HepG2 (cell line): ENCODE measurements around the gene ZCCHC24. TPM values are rescaled to one million over a fixed set of nuclear protein-coding genes. Genes with fewer than 3 reads are reported as not detected.

Experiments
- BORCS8-MEF2B ChIP-seq: sonication (generic); formaldehyde crosslinking; IDR thresholded peaks from 2 replicates; pipeline ENCODE4 v1.8.0; 2022; ENCODE audit warnings: mild to moderate bottlenecking, missing genetic modification reagents
- CEBPB ChIP-seq: IDR thresholded peaks from 2 replicates; pipeline ENCODE4 v1.6.1; 2011; ENCODE audit warnings: low read depth, low read length, improper control_type of control experiment, borderline replicate concordance
- EHMT2 ChIP-seq: fragments of 200-600 bp; sonication (generic); IDR thresholded peaks from 2 replicates; pipeline ENCODE4 v1.7.0; 2017; ENCODE audit warnings: antibody characterized with exemption, low read depth, low read length, borderline replicate concordance
- GTF3A ChIP-seq: sonication (generic); formaldehyde crosslinking; conservative IDR thresholded peaks from 2 replicates; pipeline ENCODE4 v1.4.0; 2020; ENCODE audit warnings: mild to moderate bottlenecking, missing genetic modification reagents
- KDM2A ChIP-seq: sonication (generic); formaldehyde crosslinking; IDR thresholded peaks from 2 replicates; pipeline ENCODE4 v1.4.0; 2020; ENCODE audit warnings: low read depth, missing genetic modification reagents, borderline replicate concordance
- KDM5B ChIP-seq: sonication (generic); formaldehyde crosslinking; IDR thresholded peaks from 2 replicates; pipeline ENCODE4 v1.4.0; 2020; ENCODE audit warnings: missing genetic modification reagents, mild to moderate bottlenecking, borderline replicate concordance
- MAX ChIP-seq: IDR thresholded peaks from 2 replicates; pipeline ENCODE4 v1.6.1; 2012; ENCODE audit warnings: inconsistent platforms
- NR2F2 ChIP-seq: IDR thresholded peaks from 2 replicates; pipeline ENCODE4 v1.6.1; 2012; ENCODE audit warnings: low read depth, inconsistent platforms, borderline replicate concordance
- PATZ1 ChIP-seq: sonication (generic); formaldehyde crosslinking; IDR thresholded peaks from 2 replicates; pipeline ENCODE4 v1.4.0; 2020; ENCODE audit warnings: missing genetic modification reagents
- PLRG1 ChIP-seq: fragments of 450-650 bp; conservative IDR thresholded peaks from 2 replicates; pipeline ENCODE4 v1.6.1; 2016
- POGZ ChIP-seq: sonication (generic); formaldehyde crosslinking; IDR thresholded peaks from 2 replicates; pipeline ENCODE4 v1.4.0; 2020; ENCODE audit warnings: mild to moderate bottlenecking, missing genetic modification reagents
- RAD21 ChIP-seq: fragments of 450-650 bp; formaldehyde crosslinking; IDR thresholded peaks from 2 replicates; pipeline ENCODE4 v1.5.0; 2020; ENCODE audit warnings: mild to moderate bottlenecking
- RFX3 ChIP-seq: IDR thresholded peaks from 2 replicates; pipeline ENCODE4 v1.6.1; 2016; ENCODE audit warnings: missing biosample characterization, missing genetic modification reagents
- TAF15 ChIP-seq: fragments of 200-400 bp; formaldehyde crosslinking; IDR thresholded peaks from one replicate; pipeline ENCODE4 v1.6.1; 2018; ENCODE audit warnings: mild to moderate bottlenecking, low read depth, low read length; ENCODE audit not compliant: poor library complexity, severe bottlenecking
- TFAP4 ChIP-seq: sonication (generic); IDR thresholded peaks from 2 replicates; pipeline ENCODE4 v1.6.1; 2016; ENCODE audit warnings: low read depth, borderline replicate concordance
- YEATS4 ChIP-seq: sonication (generic); formaldehyde crosslinking; IDR thresholded peaks from 2 replicates; pipeline ENCODE4 v1.4.0; 2020; ENCODE audit warnings: missing genetic modification reagents, borderline replicate concordance
- ZNF160 ChIP-seq: sonication (generic); formaldehyde crosslinking; IDR thresholded peaks from 2 replicates; pipeline ENCODE4 v1.8.0; 2022; ENCODE audit warnings: mild to moderate bottlenecking, inconsistent platforms, missing genetic modification reagents
- ZNF205 ChIP-seq: IDR thresholded peaks from 2 replicates; pipeline ENCODE4 v1.6.1; 2018; ENCODE audit warnings: missing biosample characterization, missing genetic modification reagents
- ZNF446 ChIP-seq: sonication (generic); formaldehyde crosslinking; IDR thresholded peaks from 2 replicates; pipeline ENCODE4 v1.5.0; 2020; ENCODE audit warnings: mild to moderate bottlenecking, missing genetic modification reagents
- ZNF691 ChIP-seq: sonication (generic); formaldehyde crosslinking; IDR thresholded peaks from 2 replicates; pipeline ENCODE4 v1.4.0; 2020; ENCODE audit warnings: missing genetic modification reagents, low read depth, mild to moderate bottlenecking, borderline replicate concordance
- ZNF709 ChIP-seq: sonication (generic); formaldehyde crosslinking; IDR thresholded peaks from 2 replicates; pipeline ENCODE4 v1.5.0; 2020; ENCODE audit warnings: mild to moderate bottlenecking, missing genetic modification reagents
- ZNF788 ChIP-seq: sonication (generic); formaldehyde crosslinking; IDR thresholded peaks from 2 replicates; pipeline ENCODE4 v1.5.0; 2020; ENCODE audit warnings: mild to moderate bottlenecking, missing genetic modification reagents, borderline replicate concordance
- ZNF839 ChIP-seq: sonication (generic); formaldehyde crosslinking; IDR thresholded peaks from 2 replicates; pipeline ENCODE4 v1.4.0; 2020; ENCODE audit warnings: missing genetic modification reagents, mild to moderate bottlenecking, borderline replicate concordance
- polyA plus RNA-seq, 8 experiments: library from polyadenylated mRNA; depleted of rRNA in 3 of 8; stranded (reverse) in 7 of 8; unstranded in 1 of 8; fragments of >200 nt; fragmentation: Illumina TruSeq in 4 of 8; extraction: Trizol in 4 of 8; gene quantifications; 2 replicates each; pipeline versions ENCODE4 v1.2.1 to v1.2.3, GENCODE V29; 2011 to 2016; ENCODE audit warnings: low read depth in 4 of 8, missing spikeins in 1 of 8, mixed read lengths in 1 of 8; ENCODE audit not compliant: insufficient read depth in 1 of 8
- total RNA-seq, 5 experiments: library from RNA; depleted of rRNA; stranded (reverse); fragments of >200 nt; fragmentation: Illumina TruSeq; extraction: Trizol; gene quantifications; 2 replicates each; pipeline ENCODE4 v1.2.3, GENCODE V29; 2016; ENCODE audit warnings: low read depth in 1 of 5

ZCCHC24 gene
- total and polyA plus RNA-seq, 2 of the 13 experiments (the other 11 are each of a cell fraction or from before 2014, with no cell fraction given) = 3.1 to 7.9 TPM

GRCh38 chr10:79400146-79401004 lies 45.0 kb downstream of the ZCCHC24 start (continued):
- TF ChIP-seq KDM5B = 0 out of 2 replicates have a peak, but pooled peaks have one; percentile 23
- TF ChIP-seq PLRG1 = no peak
- no peak for TF ChIP-seq POGZ (CRISPR knock-in tag)
- no peak for TF ChIP-seq TAF15
- TF ChIP-seq PATZ1 (CRISPR knock-in tag) = peak; percentile 43; the same call in 1 of the 2 replicates
- no peak for TF ChIP-seq EHMT2
- TF ChIP-seq NR2F2 = no peak
- no peak for TF ChIP-seq ZNF205 (CRISPR knock-in tag)
- TF ChIP-seq GTF3A = no peak
- no peak for TF ChIP-seq ZNF709 (CRISPR knock-in tag)
- TF ChIP-seq ZNF839 = no peak
- no peak for TF ChIP-seq MAX
- TF ChIP-seq TFAP4 = no peak
- TF ChIP-seq CEBPB = no peak
- TF ChIP-seq ZNF446 = no peak
- peak; percentile 82 for TF ChIP-seq RAD21 (CRISPR knock-in tag)
- no peak for TF ChIP-seq ZNF788 (CRISPR knock-in tag)
- TF ChIP-seq YEATS4 (CRISPR knock-in tag) = no peak
- no peak for TF ChIP-seq BORCS8-MEF2B (CRISPR knock-in tag)
- TF ChIP-seq ZNF691 (CRISPR knock-in tag) = no peak
- no peak for TF ChIP-seq ZNF160 (CRISPR knock-in tag)
- 0 out of 2 replicates have a peak, but pooled peaks have one; percentile 19 for TF ChIP-seq KDM2A
- no peak for TF ChIP-seq RFX3 (CRISPR knock-in tag)
